Endodermal cell (in vitro differentiated cells): ENCODE results near the gene PMS1. TPM values are rescaled to one million over a fixed set of nuclear protein-coding genes. Genes with fewer than 3 reads are reported as not detected.

Source experiments
- DNase-seq: peaks from one replicate; pipeline ENCODE4 v3.0.0-alpha.2; 2017
- H3K27ac ChIP-seq: 2 replicates; pipeline ENCODE4 v1.5.1; 2013; ENCODE audit warnings: mild to moderate bottlenecking, low read depth, low read length, moderate library complexity
- H3K27me3 ChIP-seq: 2 replicates; pipeline ENCODE4 v1.6.1; 2013; ENCODE audit warnings: mild to moderate bottlenecking, low read length, moderate library complexity; ENCODE audit not compliant: insufficient read depth, control insufficient read depth, poor library complexity, severe bottlenecking
- H3K36me3 ChIP-seq: 2 replicates; pipeline ENCODE4 v1.7.0; 2013; ENCODE audit warnings: mild to moderate bottlenecking, low read length, moderate library complexity; ENCODE audit not compliant: control insufficient read depth, insufficient read depth
- H3K4me1 ChIP-seq: one replicate; pipeline ENCODE4 v1.7.0; 2013; ENCODE audit warnings: low read length; ENCODE audit not compliant: control insufficient read depth, insufficient read depth
- H3K4me3 ChIP-seq: 2 replicates; pipeline ENCODE4 v1.5.1; 2013; ENCODE audit warnings: mild to moderate bottlenecking, low read length, moderate library complexity
- H3K9ac ChIP-seq: 2 replicates; pipeline ENCODE4 v1.6.1; 2013; ENCODE audit warnings: mild to moderate bottlenecking, low read length, moderate library complexity; ENCODE audit not compliant: poor library complexity, severe bottlenecking; ENCODE audit errors: extremely low read depth
- H3K9me3 ChIP-seq: 2 replicates; pipeline ENCODE4 v1.6.1; 2013; ENCODE audit warnings: mild to moderate bottlenecking, low read length, moderate library complexity; ENCODE audit not compliant: control insufficient read depth
- H3K27ac Mint-ChIP-seq: 2 replicates; pipeline ENCODE4 v1.8.0; 2020; ENCODE audit warnings: mixed read lengths
- H3K27me3 Mint-ChIP-seq: 2 replicates; pipeline ENCODE4 v1.8.0; 2021; ENCODE audit warnings: mild to moderate bottlenecking, mixed read lengths; ENCODE audit not compliant: insufficient read depth
- H3K36me3 Mint-ChIP-seq: 2 replicates; pipeline ENCODE4 v1.8.0; 2020; ENCODE audit warnings: low read depth, mixed read lengths
- H3K4me1 Mint-ChIP-seq: 2 replicates; pipeline ENCODE4 v1.8.0; 2020; ENCODE audit warnings: mixed read lengths
- H3K4me3 Mint-ChIP-seq: 2 replicates; pipeline ENCODE4 v1.8.0; 2020; ENCODE audit warnings: mild to moderate bottlenecking, moderate library complexity, mixed read lengths
- H3K9me3 Mint-ChIP-seq: 2 replicates; pipeline ENCODE4 v1.8.0; 2020; ENCODE audit warnings: mild to moderate bottlenecking, mixed read lengths
- WGBS, 2 experiments: methylation state at CpG; one replicate each; pipeline versions ENCODE4 v1.1.5 to v1.1.7; 2013; ENCODE audit warnings: missing lambda C conversion rate in 2 of 2, mixed read lengths in 1 of 2; ENCODE audit not compliant: insufficient coverage in 1 of 2, insufficient read length in 1 of 2; 5-methylcytosine and 5-hydroxymethylcytosine counted together
- total RNA-seq, 2 donors: library from RNA; stranded (reverse); fragmentation: NEBNext Ultra II Directional in 1 of 2; extraction: Animal tissue kit (Norgen Biotek cat#: 25700) in 1 of 2; gene quantifications; 2 replicates in 1 of 2; 3 replicates in 1 of 2; pipeline ENCODE4 v1.2.1, GENCODE V29; 2021
- TF ChIP-seq, protein P1 (sequence below): fragments of 200-600 bp; sonication (generic); conservative IDR thresholded peaks from 2 replicates; pipeline ENCODE4 v1.5.0; 2021; ENCODE audit warnings: antibody characterized with exemption, mild to moderate bottlenecking

PMS1 gene
- total RNA-seq, 2 donors from 2014 or later = 51.9 to 61.5 TPM

DNA sequence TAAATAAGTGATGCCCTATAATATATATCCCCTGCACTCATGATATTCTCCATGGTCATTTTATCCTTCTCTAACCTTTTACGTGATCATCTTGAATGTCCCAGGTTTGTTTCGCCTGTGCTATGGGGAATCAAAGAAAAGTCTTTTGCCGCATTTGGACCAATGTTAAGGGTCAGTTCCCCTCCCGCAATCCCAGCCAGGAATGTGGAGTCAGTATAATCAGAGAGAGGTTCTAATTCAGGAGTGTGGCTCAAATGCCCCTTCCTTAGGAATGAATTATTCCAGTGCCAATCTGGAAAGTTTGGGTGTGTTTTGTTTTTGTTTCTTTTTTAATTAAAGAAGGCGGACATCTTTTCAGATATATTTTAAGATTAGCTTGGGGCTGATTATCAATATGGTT is 41.8 kb downstream of the PMS1 start:
- Histone ChIP-seq H3K36me3 (peaks cover 15% of the 10 kb centered on the region), H3K27ac (no peak overlapping the region), H3K4me3 (no peak overlapping the region), H3K9me3 (no peaks in the 10 kb centered on the region), H3K4me1 (no peaks in the 10 kb centered on the region), H3K9ac (no peak overlapping the region), H3K27me3 (no peaks in the 10 kb centered on the region)
- TF ChIP-seq, protein P1, sequence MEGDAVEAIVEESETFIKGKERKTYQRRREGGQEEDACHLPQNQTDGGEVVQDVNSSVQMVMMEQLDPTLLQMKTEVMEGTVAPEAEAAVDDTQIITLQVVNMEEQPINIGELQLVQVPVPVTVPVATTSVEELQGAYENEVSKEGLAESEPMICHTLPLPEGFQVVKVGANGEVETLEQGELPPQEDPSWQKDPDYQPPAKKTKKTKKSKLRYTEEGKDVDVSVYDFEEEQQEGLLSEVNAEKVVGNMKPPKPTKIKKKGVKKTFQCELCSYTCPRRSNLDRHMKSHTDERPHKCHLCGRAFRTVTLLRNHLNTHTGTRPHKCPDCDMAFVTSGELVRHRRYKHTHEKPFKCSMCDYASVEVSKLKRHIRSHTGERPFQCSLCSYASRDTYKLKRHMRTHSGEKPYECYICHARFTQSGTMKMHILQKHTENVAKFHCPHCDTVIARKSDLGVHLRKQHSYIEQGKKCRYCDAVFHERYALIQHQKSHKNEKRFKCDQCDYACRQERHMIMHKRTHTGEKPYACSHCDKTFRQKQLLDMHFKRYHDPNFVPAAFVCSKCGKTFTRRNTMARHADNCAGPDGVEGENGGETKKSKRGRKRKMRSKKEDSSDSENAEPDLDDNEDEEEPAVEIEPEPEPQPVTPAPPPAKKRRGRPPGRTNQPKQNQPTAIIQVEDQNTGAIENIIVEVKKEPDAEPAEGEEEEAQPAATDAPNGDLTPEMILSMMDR = no peak
- Mint-ChIP-seq H3K9me3 (no peaks in the 10 kb centered on the region), H3K4me1 (peaks cover 13% of the 10 kb centered on the region), H3K36me3 (peaks cover 12% of the 10 kb centered on the region), H3K27me3 (no peaks in the 10 kb centered on the region), H3K4me3 (no peak overlapping the region), H3K27ac (no peak overlapping the region)
- no peak for DNase-seq
- 71 to 88% methylated on average over 3 to 4 of the region's 5 CpGs for WGBS, 2 experiments

DNA sequence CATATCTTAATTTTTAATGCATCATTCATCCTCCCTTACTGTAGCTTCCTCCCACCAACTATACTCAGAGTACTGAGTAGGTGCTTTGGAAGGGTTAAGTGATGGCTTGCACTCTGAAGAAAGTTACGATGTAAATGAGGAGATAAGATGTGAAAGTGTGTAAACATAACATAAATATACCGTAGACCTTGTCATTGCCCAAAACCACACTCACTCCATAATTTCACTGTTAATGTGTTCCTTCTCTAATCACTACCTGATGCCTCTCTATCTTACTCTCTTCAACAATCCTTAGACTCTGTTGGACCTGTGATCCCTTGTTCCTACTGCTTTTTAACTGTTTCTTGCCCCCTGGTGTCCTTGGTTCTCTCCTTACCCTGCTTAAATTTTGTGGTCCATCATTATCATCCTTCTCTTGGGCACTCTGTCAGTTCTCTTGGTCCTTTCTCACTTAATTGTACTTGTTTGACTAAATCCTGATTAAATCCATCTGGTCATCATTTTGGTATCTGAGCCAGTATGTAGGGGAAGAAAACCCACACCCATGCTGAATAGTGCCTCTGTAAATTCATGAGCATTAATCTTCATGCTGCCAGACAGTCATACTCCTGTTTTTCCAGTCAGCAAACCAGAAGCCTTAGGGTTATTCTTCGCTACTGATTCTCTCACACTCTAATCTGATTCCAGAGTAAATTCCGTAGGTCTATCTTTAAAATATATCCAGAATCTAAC is 45.0 kb downstream of the PMS1 start:
- DNase-seq = no peak
- Mint-ChIP-seq H3K4me3 (no peak overlapping the region), H3K27ac (no peak overlapping the region), H3K36me3 (peaks cover 14% of the 10 kb centered on the region), H3K9me3 (no peaks in the 10 kb centered on the region), H3K4me1 (peaks cover 13% of the 10 kb centered on the region), H3K27me3 (no peaks in the 10 kb centered on the region)
- H3K9me3 ChIP-seq = no peaks in the 10 kb centered on the region
- no peak overlapping the region for H3K9ac ChIP-seq
- TF ChIP-seq, protein P1 = no peak
- no peak overlapping the region for H3K27ac ChIP-seq
- H3K36me3 ChIP-seq = peaks cover 23% of the 10 kb centered on the region
- no peak overlapping the region for H3K4me3 ChIP-seq
- no peaks in the 10 kb centered on the region for H3K4me1 ChIP-seq
- WGBS, 2 experiments = 92 to 100% methylated on average over 3 of the region's 4 CpGs
- H3K27me3 ChIP-seq = no peaks in the 10 kb centered on the region

DNA sequence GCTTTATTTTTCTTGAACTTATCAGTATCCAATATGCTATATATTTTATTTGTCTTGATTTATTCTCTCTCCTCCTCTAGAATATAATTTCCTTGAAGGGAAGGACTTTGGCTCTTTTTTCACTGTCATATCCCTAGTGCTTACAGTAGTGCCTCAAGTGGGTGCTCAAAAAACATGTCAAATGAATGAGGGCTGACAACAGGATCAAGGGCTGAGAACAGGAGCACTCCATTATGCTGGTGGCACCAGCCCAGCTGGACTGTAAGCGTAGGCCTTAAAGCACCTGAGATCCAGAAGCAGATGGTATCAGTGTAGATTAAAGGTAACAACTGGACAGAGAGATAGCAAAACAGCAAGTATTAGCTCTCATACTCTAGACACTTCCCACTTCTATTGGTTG is 46.3 kb downstream of the PMS1 start:
- TF ChIP-seq, protein P1 = no peak
- Histone ChIP-seq H3K9ac (no peak overlapping the region), H3K36me3 (peaks cover 25% of the 10 kb centered on the region), H3K27me3 (no peaks in the 10 kb centered on the region), H3K9me3 (no peaks in the 10 kb centered on the region), H3K4me1 (no peaks in the 10 kb centered on the region), H3K27ac (no peak overlapping the region), H3K4me3 (no peak overlapping the region)
- Mint-ChIP-seq H3K27ac (peak overlapping the region; percentile 7), H3K4me1 (peaks cover 13% of the 10 kb centered on the region), H3K27me3 (no peaks in the 10 kb centered on the region), H3K9me3 (no peaks in the 10 kb centered on the region), H3K36me3 (peaks cover 16% of the 10 kb centered on the region), H3K4me3 (no peak overlapping the region)
- DNase-seq = no peak
- 100% methylated on average over 1 of the region's 1 CpG for WGBS, 2 experiments
